Subcutaneous adipose tissue (tissue), 4 donors: ENCODE results near the gene SEMA4G. TPM values are rescaled to one million over a fixed set of nuclear protein-coding genes. Genes with fewer than 3 reads are reported as not detected.

Experiments used
- total RNA-seq, 4 donors: library from RNA; depleted of rRNA; stranded (reverse); fragments of >200 nt; gene quantifications; one replicate each; pipeline ENCODE4 v1.1.0, GENCODE V29; 2016
- TF ChIP-seq, protein P1 (sequence below): fragments of 450-650 bp; IDR thresholded peaks from one replicate; pipeline ENCODE4 v1.5.1; 2016; ENCODE audit warnings: low read depth, mild to moderate bottlenecking, control low read depth, antibody characterized with exemption, moderate library complexity

The SEMA4G gene
- total RNA-seq, 4 donors from 2014 or later = under 0.01 to 5.7 (median 0.51) TPM; not detected in 1

GRCh38 chr10:100939763-100940344 is 29.4 kb upstream of the SEMA4G start:
- TF ChIP-seq, protein P1, sequence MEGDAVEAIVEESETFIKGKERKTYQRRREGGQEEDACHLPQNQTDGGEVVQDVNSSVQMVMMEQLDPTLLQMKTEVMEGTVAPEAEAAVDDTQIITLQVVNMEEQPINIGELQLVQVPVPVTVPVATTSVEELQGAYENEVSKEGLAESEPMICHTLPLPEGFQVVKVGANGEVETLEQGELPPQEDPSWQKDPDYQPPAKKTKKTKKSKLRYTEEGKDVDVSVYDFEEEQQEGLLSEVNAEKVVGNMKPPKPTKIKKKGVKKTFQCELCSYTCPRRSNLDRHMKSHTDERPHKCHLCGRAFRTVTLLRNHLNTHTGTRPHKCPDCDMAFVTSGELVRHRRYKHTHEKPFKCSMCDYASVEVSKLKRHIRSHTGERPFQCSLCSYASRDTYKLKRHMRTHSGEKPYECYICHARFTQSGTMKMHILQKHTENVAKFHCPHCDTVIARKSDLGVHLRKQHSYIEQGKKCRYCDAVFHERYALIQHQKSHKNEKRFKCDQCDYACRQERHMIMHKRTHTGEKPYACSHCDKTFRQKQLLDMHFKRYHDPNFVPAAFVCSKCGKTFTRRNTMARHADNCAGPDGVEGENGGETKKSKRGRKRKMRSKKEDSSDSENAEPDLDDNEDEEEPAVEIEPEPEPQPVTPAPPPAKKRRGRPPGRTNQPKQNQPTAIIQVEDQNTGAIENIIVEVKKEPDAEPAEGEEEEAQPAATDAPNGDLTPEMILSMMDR = no peak

GRCh38 chr10:100942229-100942628 is 27.1 kb upstream of the SEMA4G start:
- TF ChIP-seq, protein P1 = no peak

DNA sequence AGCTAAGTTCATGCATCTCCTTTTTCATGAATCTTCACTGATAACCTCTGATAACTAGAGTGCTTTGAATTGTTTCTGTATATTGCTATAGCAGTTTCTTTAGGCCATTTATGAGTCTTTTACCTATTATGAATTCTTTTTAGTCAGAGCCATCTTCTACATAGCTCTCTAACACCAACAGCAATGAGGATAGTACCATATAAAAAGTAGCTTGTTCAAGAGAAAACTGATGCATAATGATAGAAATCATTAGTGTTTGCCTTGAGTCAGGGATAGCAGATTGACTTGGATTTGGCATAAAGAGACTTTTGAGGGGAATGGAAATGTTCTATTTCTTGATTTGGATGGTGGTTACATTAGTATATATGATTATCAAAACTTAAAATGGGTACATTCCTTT is 25.8 kb upstream of the SEMA4G start:
- TF ChIP-seq, protein P1 = no peak

DNA sequence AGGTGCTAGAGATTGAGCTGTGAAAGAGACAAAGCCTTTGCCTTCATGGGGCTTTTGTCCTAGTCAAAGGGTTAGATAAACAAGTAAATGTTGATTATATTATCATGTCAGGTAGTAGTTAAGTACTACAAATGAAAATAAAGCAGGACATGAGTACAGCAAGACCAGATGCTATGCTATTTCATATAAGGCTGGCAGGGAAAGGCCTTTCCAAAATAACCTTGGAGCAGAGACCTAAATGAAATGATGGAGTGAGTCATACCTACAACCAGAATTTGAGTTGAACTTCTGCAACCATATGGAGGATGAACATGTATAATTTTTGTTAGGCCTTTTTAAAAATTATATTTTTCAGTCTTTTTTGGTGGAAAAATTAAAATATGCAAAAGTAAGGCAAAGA is 23.6 kb upstream of the SEMA4G start:
- TF ChIP-seq, protein P1 = no peak

- TF ChIP-seq, protein P1 = no peak
Measured at GRCh38 chr10:100948916-100949315, 20.4 kb upstream of the SEMA4G start.

DNA sequence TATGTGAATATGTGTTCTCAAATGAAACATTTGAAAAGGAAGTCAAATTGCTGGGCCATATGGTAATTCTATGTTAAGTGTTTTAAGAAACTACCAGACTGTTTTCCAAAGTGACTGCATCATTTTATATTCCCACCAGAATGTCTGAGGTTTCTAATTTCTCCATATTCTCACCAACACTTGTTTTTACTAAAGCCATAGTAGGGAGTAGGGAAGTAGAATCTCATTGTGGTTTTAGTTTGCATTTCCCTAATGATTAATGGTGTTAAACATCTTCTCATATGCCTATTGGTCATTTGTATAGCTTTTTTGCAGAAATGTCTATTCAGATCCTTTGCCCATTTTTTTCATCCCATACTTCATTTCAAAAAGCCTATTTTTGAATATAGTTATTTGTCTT is 9.1 kb upstream of the SEMA4G start:
- TF ChIP-seq, protein P1 = no peak

DNA sequence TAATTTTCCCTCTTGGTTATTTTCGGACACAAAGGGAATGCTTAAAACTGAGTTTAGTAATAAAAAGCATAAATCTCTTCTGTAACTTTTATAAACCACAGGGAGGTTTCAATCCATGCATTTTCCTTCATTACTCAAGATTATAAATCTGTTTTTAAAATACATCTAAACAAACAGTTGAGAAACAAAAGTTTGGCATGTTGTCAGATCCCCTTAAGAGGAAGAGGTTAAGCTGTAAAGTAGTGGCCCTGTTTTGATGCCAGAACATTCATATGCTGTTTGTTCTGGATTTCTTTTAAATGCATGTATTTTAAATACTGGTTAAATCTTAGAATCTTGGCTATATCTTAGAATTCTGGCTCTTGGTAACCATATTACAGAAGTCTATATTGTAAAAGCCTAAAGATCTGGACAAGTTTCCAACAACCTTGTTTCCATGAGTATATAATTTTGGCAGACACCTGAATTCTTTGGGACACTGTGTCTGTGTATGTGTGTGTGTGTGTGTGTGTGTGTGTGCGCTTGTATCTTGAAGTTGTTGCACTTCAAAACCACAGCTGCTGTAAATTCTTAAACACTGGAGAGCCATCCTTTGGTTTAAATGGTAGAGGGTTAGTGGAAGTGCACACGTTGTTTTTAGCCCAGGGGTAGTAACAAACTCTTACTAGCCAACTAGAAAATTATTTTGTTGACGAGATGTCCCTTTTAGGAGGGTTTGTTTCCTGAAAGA is 6.8 kb upstream of the SEMA4G start:
- TF ChIP-seq, protein P1 = no peak
